HFF-Myc (cell line): ENCODE results near the gene PPT1.

Experiments
- DNase-seq: peaks from one replicate; pipeline ENCODE4 v3.0.0-alpha.2; 2011; ENCODE audit warnings: low read depth; ENCODE audit errors: extremely low read depth
- H3K4me3 ChIP-seq: replicated peaks from 2 replicates; pipeline ENCODE4 v1.5.1; 2011; ENCODE audit warnings: low read depth, mild to moderate bottlenecking, control low read depth, low read length
- TF ChIP-seq, protein P1 (sequence below): IDR thresholded peaks from 2 replicates; pipeline ENCODE4 v1.5.1; 2012; ENCODE audit warnings: mild to moderate bottlenecking, low read depth, low read length, control low read depth; ENCODE audit errors: missing control alignments

PPT1 gene

DNA sequence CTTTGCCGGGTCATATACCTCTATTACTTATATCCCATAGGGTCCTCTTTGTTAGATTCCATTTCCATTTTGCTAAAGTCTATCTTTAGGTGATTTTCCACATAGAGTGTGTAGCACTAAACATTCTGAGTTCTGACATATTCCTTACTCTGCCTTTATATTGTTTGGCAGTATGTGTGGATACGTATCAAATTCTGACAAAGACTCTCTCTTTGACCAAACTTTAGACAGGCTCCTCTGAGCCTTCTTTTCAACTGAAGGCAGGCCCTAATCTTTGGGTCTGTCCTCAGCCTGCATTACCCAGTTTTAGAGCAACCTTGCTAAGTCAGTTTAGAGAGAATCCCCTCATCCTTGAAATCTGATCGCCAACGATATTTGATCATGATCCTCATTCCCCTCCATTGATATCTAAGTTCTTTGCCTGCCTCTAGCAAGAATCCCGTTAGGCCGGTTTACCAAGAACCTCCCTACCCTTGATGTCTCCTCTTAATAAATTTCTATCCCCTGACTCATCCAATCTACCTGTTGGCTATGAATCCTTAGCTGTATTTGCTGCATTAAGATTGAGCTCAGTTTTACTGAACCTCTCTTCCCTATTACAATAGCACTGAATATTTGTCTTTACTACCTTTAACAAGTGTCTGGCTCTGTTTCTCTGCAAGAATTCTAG, 10.4 kb upstream of the PPT1 start:
- TF ChIP-seq, protein P1, sequence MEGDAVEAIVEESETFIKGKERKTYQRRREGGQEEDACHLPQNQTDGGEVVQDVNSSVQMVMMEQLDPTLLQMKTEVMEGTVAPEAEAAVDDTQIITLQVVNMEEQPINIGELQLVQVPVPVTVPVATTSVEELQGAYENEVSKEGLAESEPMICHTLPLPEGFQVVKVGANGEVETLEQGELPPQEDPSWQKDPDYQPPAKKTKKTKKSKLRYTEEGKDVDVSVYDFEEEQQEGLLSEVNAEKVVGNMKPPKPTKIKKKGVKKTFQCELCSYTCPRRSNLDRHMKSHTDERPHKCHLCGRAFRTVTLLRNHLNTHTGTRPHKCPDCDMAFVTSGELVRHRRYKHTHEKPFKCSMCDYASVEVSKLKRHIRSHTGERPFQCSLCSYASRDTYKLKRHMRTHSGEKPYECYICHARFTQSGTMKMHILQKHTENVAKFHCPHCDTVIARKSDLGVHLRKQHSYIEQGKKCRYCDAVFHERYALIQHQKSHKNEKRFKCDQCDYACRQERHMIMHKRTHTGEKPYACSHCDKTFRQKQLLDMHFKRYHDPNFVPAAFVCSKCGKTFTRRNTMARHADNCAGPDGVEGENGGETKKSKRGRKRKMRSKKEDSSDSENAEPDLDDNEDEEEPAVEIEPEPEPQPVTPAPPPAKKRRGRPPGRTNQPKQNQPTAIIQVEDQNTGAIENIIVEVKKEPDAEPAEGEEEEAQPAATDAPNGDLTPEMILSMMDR: no peak
- DNase-seq: no peak
- no peak overlapping the region for H3K4me3 ChIP-seq

GRCh38 chr1:40105028-40105427, 8.0 kb upstream of the PPT1 start:
- DNase-seq: no peak
- H3K4me3 ChIP-seq: no peak overlapping the region
- TF ChIP-seq, protein P1: no peak

DNA sequence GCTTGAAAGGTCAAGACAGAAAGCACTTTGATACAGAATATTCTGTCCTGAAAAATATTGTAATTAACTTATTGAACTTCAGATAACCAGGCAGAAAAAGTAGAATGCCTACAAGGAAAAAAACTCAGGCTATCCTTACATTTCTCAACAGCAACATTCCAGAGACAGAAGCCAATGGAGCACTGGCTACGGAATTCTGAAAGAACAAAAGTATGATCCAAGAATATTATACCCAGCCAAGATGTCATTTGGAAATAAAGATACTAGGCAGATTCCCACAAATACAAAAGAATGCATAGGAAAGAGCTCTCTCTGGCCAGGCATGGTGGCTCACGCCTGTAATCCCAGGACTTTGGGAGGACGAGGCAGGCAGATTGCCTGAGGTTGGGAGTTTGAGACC, 5.8 kb upstream of the PPT1 start:
- no peak overlapping the region for H3K4me3 ChIP-seq
- no peak for DNase-seq
- TF ChIP-seq, protein P1: no peak

DNA sequence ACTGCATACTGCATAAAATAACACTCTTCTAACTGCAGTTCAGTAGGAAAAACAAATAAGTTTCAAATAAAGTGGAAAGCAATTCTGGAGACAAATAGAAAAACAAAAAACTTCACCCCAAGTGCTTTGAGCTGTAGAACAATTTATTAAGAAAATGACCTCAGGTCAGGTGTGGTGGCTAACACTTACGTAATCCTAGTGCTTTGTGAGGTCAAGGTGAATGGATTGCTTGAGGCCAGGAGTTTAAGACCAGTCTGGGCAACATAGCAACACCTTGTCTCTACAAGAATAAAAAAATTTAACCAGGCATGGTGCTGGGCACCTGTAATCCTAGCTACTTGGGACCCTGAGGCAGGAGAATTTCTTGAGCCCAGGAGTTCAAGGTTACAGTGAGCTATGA, 5.0 kb upstream of the PPT1 start:
- no peak for DNase-seq
- H3K4me3 ChIP-seq: no peak overlapping the region
- TF ChIP-seq, protein P1: no peak

- TF ChIP-seq, protein P1: no peak
These were observed 441 bp downstream of the PPT1 start for GRCh38 chr1:40096646-40096976.

DNA sequence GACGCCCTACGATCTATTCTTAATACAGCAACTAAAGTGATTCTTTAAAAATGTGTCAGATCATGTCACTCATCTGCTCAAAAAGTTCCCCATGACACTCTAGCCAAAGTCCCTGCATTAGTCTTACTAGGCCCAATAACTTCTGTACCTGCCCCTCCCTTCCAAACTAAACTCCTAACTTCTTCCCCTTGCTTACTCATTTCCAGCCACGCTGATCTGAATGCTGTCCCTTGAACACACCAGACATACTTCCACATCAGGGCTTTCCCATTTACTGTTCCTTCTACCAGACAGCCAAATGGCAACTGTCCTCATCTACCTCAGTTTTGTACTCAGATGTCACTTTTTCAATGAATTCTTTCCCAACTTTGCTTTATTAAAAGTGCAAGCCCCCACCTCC, 1.2 kb downstream of the PPT1 start:
- peak overlapping the region; percentile 53 for H3K4me3 ChIP-seq
- DNase-seq: no peak
- TF ChIP-seq, protein P1: no peak

More at GRCh38 chr1:40096646-40096976, 441 bp downstream of the PPT1 start:
- no peak for DNase-seq
- peak overlapping the region; percentile 53 for H3K4me3 ChIP-seq

DNA sequence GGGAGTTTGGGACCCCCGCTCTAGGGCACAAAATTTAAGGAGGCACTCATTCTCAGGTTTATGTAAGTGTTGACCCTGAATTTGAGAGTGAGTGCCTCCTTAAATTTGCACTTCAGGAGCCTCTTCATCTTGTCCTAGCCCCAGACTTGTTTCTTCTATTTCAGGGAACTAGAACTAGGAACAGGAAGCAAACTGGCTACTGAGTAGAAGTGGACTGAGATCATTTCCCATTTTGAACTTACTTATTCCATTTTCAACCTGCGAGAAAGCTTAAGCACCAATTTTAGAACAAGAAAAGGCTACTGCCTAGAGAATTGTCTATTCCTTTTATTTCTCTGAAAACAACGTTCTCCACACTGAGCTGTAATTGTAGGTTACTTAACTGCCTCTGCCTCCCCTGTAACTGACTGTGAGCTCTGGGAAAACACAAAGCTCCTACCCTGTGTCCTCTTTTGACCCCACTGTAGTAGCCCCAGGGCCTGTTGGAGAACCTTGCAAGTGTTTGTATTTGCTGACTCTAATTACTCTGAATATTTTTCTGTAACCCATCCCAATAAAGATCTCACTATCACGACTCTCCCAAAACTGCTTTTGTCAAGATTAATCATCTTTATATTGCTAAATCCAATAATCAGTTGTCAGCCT, 2.5 kb downstream of the PPT1 start:
- no peak overlapping the region for H3K4me3 ChIP-seq
- TF ChIP-seq, protein P1: no peak
- DNase-seq: no peak
